Measurements from ENCODE around the gene SPACA9. TPM values are rescaled to one million over a fixed set of nuclear protein-coding genes. Genes with fewer than 3 reads are reported as not detected.

Gene SPACA9
- total and polyA plus RNA-seq, 2 experiments from 2014 or later, result 1.1 to 1.5 TPM

DNA sequence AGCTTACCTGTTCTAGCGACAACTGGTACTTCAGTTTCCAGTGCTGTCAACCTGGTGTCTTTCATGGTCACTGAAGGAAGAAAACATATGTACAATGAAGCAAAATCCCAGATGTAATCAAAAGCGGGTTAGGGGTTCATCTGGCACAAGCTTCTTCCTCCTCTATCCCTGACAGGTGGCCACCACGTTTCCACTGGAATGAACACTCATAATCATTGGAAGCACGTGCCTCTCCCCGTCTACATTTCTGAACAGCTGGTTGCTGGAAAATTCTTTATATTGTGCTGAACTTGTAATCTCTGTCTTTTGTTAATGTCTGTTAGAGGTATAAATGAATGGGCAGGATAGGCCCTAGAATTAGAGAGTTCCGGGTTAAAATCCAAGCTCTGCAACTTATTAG is 56.3 kb downstream of the SPACA9 start:
- Mint-ChIP-seq H3K9me3 (no peaks in the 10 kb centered on the region), H3K4me3 (no peak overlapping the region)
- TF ChIP-seq EZH2 (IDR thresholded peaks at IDR 0.05; ENCODE audit: low read depth, unreplicated experiment) (no peak), JUNB (IDR thresholded peaks at IDR 0.05; ENCODE audit: unreplicated experiment) (no peak), ZNF114 (CRISPR knock-in tag; IDR thresholded peaks at IDR 0.05) (no peak), EZH2phosphoT487 (IDR thresholded peaks at IDR 0.05; ENCODE audit: unreplicated experiment) (no peak), STAT1 (IDR thresholded peaks at IDR 0.05; ENCODE audit: unreplicated experiment) (no peak), NANOG (IDR thresholded peaks at IDR 0.05; ENCODE audit: borderline replicate concordance) (no peak), POLR2AphosphoS5 (IDR thresholded peaks at IDR 0.05; ENCODE audit: low read depth) (no peak), CREB1 (CRISPR knock-in tag; IDR thresholded peaks at IDR 0.05; ENCODE audit: low read depth) (no peak), ZNF331 (CRISPR knock-in tag; IDR thresholded peaks at IDR 0.05; ENCODE audit: low read depth) (no peak)
- TF ChIP-seq, protein P1, sequence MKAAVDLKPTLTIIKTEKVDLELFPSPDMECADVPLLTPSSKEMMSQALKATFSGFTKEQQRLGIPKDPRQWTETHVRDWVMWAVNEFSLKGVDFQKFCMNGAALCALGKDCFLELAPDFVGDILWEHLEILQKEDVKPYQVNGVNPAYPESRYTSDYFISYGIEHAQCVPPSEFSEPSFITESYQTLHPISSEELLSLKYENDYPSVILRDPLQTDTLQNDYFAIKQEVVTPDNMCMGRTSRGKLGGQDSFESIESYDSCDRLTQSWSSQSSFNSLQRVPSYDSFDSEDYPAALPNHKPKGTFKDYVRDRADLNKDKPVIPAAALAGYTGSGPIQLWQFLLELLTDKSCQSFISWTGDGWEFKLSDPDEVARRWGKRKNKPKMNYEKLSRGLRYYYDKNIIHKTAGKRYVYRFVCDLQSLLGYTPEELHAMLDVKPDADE (IDR thresholded peaks at IDR 0.05), result no peak
- TF ChIP-seq, protein P2, sequence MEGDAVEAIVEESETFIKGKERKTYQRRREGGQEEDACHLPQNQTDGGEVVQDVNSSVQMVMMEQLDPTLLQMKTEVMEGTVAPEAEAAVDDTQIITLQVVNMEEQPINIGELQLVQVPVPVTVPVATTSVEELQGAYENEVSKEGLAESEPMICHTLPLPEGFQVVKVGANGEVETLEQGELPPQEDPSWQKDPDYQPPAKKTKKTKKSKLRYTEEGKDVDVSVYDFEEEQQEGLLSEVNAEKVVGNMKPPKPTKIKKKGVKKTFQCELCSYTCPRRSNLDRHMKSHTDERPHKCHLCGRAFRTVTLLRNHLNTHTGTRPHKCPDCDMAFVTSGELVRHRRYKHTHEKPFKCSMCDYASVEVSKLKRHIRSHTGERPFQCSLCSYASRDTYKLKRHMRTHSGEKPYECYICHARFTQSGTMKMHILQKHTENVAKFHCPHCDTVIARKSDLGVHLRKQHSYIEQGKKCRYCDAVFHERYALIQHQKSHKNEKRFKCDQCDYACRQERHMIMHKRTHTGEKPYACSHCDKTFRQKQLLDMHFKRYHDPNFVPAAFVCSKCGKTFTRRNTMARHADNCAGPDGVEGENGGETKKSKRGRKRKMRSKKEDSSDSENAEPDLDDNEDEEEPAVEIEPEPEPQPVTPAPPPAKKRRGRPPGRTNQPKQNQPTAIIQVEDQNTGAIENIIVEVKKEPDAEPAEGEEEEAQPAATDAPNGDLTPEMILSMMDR (conservative IDR thresholded peaks at IDR 0.05; ENCODE audit: low read depth in 2 of 2), result no peak
- TF ChIP-seq, protein P3, sequence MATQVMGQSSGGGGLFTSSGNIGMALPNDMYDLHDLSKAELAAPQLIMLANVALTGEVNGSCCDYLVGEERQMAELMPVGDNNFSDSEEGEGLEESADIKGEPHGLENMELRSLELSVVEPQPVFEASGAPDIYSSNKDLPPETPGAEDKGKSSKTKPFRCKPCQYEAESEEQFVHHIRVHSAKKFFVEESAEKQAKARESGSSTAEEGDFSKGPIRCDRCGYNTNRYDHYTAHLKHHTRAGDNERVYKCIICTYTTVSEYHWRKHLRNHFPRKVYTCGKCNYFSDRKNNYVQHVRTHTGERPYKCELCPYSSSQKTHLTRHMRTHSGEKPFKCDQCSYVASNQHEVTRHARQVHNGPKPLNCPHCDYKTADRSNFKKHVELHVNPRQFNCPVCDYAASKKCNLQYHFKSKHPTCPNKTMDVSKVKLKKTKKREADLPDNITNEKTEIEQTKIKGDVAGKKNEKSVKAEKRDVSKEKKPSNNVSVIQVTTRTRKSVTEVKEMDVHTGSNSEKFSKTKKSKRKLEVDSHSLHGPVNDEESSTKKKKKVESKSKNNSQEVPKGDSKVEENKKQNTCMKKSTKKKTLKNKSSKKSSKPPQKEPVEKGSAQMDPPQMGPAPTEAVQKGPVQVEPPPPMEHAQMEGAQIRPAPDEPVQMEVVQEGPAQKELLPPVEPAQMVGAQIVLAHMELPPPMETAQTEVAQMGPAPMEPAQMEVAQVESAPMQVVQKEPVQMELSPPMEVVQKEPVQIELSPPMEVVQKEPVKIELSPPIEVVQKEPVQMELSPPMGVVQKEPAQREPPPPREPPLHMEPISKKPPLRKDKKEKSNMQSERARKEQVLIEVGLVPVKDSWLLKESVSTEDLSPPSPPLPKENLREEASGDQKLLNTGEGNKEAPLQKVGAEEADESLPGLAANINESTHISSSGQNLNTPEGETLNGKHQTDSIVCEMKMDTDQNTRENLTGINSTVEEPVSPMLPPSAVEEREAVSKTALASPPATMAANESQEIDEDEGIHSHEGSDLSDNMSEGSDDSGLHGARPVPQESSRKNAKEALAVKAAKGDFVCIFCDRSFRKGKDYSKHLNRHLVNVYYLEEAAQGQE (IDR thresholded peaks at IDR 0.05; ENCODE audit: unreplicated experiment), result no peak
- TF ChIP-seq, protein P4, sequence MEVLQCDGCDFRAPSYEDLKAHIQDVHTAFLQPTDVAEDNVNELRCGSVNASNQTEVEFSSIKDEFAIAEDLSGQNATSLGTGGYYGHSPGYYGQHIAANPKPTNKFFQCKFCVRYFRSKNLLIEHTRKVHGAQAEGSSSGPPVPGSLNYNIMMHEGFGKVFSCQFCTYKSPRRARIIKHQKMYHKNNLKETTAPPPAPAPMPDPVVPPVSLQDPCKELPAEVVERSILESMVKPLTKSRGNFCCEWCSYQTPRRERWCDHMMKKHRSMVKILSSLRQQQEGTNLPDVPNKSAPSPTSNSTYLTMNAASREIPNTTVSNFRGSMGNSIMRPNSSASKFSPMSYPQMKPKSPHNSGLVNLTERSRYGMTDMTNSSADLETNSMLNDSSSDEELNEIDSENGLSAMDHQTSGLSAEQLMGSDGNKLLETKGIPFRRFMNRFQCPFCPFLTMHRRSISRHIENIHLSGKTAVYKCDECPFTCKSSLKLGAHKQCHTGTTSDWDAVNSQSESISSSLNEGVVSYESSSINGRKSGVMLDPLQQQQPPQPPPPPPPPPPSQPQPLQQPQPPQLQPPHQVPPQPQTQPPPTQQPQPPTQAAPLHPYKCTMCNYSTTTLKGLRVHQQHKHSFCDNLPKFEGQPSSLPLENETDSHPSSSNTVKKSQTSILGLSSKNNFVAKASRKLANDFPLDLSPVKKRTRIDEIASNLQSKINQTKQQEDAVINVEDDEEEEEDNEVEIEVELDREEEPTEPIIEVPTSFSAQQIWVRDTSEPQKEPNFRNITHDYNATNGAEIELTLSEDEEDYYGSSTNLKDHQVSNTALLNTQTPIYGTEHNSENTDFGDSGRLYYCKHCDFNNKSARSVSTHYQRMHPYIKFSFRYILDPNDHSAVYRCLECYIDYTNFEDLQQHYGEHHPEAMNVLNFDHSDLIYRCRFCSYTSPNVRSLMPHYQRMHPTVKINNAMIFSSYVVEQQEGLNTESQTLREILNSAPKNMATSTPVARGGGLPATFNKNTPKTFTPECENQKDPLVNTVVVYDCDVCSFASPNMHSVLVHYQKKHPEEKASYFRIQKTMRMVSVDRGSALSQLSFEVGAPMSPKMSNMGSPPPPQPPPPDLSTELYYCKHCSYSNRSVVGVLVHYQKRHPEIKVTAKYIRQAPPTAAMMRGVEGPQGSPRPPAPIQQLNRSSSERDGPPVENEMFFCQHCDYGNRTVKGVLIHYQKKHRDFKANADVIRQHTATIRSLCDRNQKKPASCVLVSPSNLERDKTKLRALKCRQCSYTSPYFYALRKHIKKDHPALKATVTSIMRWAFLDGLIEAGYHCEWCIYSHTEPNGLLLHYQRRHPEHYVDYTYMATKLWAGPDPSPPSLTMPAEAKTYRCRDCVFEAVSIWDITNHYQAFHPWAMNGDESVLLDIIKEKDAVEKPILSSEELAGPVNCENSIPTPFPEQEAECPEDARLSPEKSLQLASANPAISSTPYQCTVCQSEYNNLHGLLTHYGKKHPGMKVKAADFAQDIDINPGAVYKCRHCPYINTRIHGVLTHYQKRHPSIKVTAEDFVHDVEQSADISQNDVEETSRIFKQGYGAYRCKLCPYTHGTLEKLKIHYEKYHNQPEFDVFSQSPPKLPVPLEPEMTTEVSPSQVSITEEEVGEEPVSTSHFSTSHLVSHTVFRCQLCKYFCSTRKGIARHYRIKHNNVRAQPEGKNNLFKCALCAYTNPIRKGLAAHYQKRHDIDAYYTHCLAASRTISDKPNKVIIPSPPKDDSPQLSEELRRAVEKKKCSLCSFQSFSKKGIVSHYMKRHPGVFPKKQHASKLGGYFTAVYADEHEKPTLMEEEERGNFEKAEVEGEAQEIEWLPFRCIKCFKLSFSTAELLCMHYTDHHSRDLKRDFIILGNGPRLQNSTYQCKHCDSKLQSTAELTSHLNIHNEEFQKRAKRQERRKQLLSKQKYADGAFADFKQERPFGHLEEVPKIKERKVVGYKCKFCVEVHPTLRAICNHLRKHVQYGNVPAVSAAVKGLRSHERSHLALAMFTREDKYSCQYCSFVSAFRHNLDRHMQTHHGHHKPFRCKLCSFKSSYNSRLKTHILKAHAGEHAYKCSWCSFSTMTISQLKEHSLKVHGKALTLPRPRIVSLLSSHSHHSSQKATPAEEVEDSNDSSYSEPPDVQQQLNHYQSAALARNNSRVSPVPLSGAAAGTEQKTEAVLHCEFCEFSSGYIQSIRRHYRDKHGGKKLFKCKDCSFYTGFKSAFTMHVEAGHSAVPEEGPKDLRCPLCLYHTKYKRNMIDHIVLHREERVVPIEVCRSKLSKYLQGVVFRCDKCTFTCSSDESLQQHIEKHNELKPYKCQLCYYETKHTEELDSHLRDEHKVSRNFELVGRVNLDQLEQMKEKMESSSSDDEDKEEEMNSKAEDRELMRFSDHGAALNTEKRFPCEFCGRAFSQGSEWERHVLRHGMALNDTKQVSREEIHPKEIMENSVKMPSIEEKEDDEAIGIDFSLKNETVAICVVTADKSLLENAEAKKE (CRISPR knock-in tag; IDR thresholded peaks at IDR 0.05), result no peak

More for the DNA sequence above, 56.3 kb downstream of the SPACA9 start:
- no peaks in the 10 kb centered on the region for H3K27me3 ChIP-seq (ENCODE audit: insufficient read depth)
- H3K4me1 ChIP-seq (ENCODE audit: insufficient read depth), result peaks cover 3% of the 10 kb centered on the region; the same call in 1 of the 2 replicates
- H3K36me3 ChIP-seq (ENCODE audit: insufficient read depth), result no peaks in the 10 kb centered on the region
- H2AFZ ChIP-seq, result no peak overlapping the region
- H3K4me2 ChIP-seq, result no peak overlapping the region
- no peak overlapping the region for H3K27ac ChIP-seq (ENCODE audit: low read depth)
- H3K27ac Mint-ChIP-seq, result no peak overlapping the region
- H3F3A ChIP-seq (replicated peaks; ENCODE audit: low read depth), result no peaks in the 10 kb centered on the region
- H3K4me3 ChIP-seq, result no peak overlapping the region
- H3K36me3 Mint-ChIP-seq (ENCODE audit: low read depth), result peaks cover 3% of the 10 kb centered on the region; the same call in 1 of the 3 replicates
- H4K20me1 ChIP-seq (replicated peaks; ENCODE audit: insufficient read depth), result peaks cover 25% of the 10 kb centered on the region
- ATAC-seq (no peak), DNase-seq (ENCODE audit: low spot score) (no peak)
- H3K79me2 ChIP-seq (replicated peaks; ENCODE audit: insufficient read depth), result peaks cover 60% of the 10 kb centered on the region
- no peaks in the 10 kb centered on the region for H3K27me3 Mint-ChIP-seq (ENCODE audit: insufficient read depth, low read depth, poor library complexity)
- H3K9me2 ChIP-seq (ENCODE audit: insufficient read depth), result no peaks in the 10 kb centered on the region
- H3K4me1 Mint-ChIP-seq, result peaks cover 10% of the 10 kb centered on the region; the same call in 2 of the 3 replicates

Measured in GM23338 (cell line).